Prostate gland (tissue), 2 donors: ENCODE results near the gene RPS10.

Experiments used
- POLR2A ChIP-seq: fragments of 450-650 bp; IDR thresholded peaks from one replicate; pipeline ENCODE4 v1.6.1; 2016; ENCODE audit warnings: antibody characterized with exemption, mild to moderate bottlenecking
- POLR2AphosphoS5 ChIP-seq: sonication (generic); formaldehyde crosslinking; IDR thresholded peaks from one replicate; pipeline ENCODE4 v1.6.1; 2017; ENCODE audit warnings: antibody characterized with exemption
- TF ChIP-seq, protein P1 (sequence below), 4 experiments: fragments of 200-600 bp in 2 of 4; fragments of 450-650 bp in 2 of 4; sonication (generic) in 2 of 4; IDR thresholded peaks; 1 replicate in 3 of 4; 2 replicates in 1 of 4; pipeline ENCODE4 v1.5.1; 2016 to 2019; ENCODE audit warnings: antibody characterized with exemption in 4 of 4, mild to moderate bottlenecking in 2 of 4, moderate library complexity in 2 of 4

DNA sequence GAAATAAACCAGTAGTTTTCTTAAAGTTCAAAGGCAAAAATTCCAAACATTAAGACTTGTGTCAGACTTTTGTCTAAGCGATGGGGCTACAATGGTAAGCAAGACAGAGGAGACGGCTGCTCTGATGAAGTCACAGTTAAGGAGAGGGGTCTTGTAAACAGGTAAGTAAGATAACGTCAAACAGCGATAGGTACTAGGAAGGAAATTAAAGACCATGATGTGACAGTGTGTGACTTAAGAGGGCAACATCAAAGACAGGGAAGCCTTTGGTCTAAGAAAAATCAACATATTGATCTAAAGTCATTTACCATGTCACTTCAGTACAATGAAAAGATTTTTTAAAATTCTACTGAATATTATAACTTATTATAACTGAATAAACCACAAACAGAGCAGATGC lies 56.5 kb downstream of the RPS10 start:
- no peak for TF ChIP-seq POLR2A
- TF ChIP-seq, protein P1, sequence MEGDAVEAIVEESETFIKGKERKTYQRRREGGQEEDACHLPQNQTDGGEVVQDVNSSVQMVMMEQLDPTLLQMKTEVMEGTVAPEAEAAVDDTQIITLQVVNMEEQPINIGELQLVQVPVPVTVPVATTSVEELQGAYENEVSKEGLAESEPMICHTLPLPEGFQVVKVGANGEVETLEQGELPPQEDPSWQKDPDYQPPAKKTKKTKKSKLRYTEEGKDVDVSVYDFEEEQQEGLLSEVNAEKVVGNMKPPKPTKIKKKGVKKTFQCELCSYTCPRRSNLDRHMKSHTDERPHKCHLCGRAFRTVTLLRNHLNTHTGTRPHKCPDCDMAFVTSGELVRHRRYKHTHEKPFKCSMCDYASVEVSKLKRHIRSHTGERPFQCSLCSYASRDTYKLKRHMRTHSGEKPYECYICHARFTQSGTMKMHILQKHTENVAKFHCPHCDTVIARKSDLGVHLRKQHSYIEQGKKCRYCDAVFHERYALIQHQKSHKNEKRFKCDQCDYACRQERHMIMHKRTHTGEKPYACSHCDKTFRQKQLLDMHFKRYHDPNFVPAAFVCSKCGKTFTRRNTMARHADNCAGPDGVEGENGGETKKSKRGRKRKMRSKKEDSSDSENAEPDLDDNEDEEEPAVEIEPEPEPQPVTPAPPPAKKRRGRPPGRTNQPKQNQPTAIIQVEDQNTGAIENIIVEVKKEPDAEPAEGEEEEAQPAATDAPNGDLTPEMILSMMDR (IDR thresholded peaks at IDR 0.05) = no peak
- TF ChIP-seq POLR2AphosphoS5 = no peak
